ENCODE results near the gene C2orf49.

DNA sequence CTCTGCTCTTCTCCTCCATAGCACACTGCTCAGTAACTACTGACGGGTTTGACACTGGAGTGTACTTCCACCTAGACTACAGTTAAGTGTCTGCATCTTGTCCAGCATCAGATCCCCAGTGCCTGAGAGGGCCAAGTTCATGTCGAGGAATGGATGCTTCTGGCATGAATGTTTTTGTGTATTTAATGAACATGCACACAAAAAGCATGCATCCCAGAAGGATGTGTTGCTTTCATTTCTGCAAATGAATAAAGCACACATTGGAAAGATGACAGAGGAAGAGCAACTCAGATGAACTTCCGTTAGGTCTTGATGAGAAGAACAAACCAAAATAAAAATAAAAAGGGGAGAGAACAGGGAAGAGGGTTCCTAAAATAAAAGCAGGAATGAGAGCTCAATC, 27.9 kb downstream of the C2orf49 start:
- TF ChIP-seq POLR2A (IDR thresholded peaks at IDR 0.05; ENCODE audit: low read depth, low read length), result no peak
- TF ChIP-seq POLR2AphosphoS5 (IDR thresholded peaks at IDR 0.05; ENCODE audit: low read depth, low read length), result no peak
- TF ChIP-seq TAF1 (IDR thresholded peaks at IDR 0.05; ENCODE audit: low read depth, low read length), result no peak
- no peak for TF ChIP-seq POU2F2 (IDR thresholded peaks at IDR 0.05; ENCODE audit: low read depth, low read length)
- no peak for TF ChIP-seq PAX5 (IDR thresholded peaks at IDR 0.05; ENCODE audit: insufficient read depth, low read length, severe bottlenecking)

All from GM12891 (cell line).